ENCODE data around the gene SLC27A4. TPM values are rescaled to one million over a fixed set of nuclear protein-coding genes. Genes with fewer than 3 reads are reported as not detected.
A peak's percentile ranks its signal among the peaks of the same experiment; 100 is the strongest.

SLC27A4 gene
- total and polyA plus RNA-seq, 2 donors (not counting 1 experiment from before 2014, with no cell fraction given) = 10.0 to 12.9 TPM

DNA sequence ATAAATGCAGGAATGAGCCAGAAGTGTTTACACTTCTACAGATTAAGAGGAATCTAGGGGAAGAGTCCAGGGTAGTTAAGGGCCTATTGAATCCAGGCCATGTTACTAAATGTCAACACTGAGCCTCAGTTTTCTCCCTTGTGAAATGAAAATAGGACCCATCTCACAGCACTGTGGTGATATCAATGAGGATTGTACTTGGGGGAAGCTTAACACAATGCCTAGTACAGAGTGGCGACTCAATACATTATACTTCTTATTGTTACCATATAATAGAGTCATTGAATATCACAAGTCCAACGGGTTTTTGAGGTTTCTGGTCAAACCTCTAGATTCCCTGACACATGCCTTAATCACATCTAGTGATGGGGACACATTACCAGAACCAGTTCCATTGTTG is 22.7 kb upstream of the SLC27A4 start:
- H3K36me3 ChIP-seq (replicated peaks in 1 of 2; ENCODE audit: control extremely low read depth in 1 of 2, control insufficient read depth in 1 of 2, extremely low read depth in 1 of 2, insufficient read depth in 2 of 2, low read length in 1 of 2) = peaks cover 0 to 40% of the 10 kb centered on the region in 2 experiments
- no peaks in the 10 kb centered on the region for H3K9me3 ChIP-seq (ENCODE audit: control extremely low read depth in 1 of 3, control insufficient read depth in 2 of 3, insufficient read depth in 1 of 3, low read length in 2 of 3)
- ATAC-seq (ENCODE audit: low read depth) (no peak), DNase-seq (no peak)
- no peaks in the 10 kb centered on the region for H4K20me1 ChIP-seq (ENCODE audit: control insufficient read depth, insufficient read depth, low read length, poor library complexity, severe bottlenecking)
- no peak overlapping the region for H3K4me2 ChIP-seq (replicated peaks; ENCODE audit: low read depth, low read length, poor library complexity, severe bottlenecking)
- no peak for TF ChIP-seq EZH2 (IDR thresholded peaks at IDR 0.05; ENCODE audit: borderline replicate concordance, insufficient read depth, low read depth, low read length, poor library complexity, severe bottlenecking)
- no peak for TF ChIP-seq CTCF (IDR thresholded peaks at IDR 0.05)
- intact Hi-C loops (cut with micrococcal nuclease) = no loop called here
- peaks cover 7 to 10% of the 10 kb centered on the region in 2 donors for H3K4me1 ChIP-seq (ENCODE audit: control insufficient read depth in 2 of 2, insufficient read depth in 2 of 2, low read length in 2 of 2)
- no peak overlapping the region for H3K27ac ChIP-seq (ENCODE audit: low read length in 2 of 2)
- Mint-ChIP-seq H3K27me3 (no peaks in the 10 kb centered on the region), H3K4me3 (no peak overlapping the region), H3K9me3 (ENCODE audit: insufficient read depth) (no peaks in the 10 kb centered on the region), H3K27ac (no peak overlapping the region), H3K4me1 (peaks cover 10% of the 10 kb centered on the region)
- CTCF ChIA-PET = no interaction called here
- H3K27me3 ChIP-seq (replicated peaks in 1 of 4; ENCODE audit: control extremely low read depth in 1 of 4, control insufficient read depth in 3 of 4, insufficient read depth in 4 of 4, low read length in 3 of 4) = no peaks in the 10 kb centered on the region
- H3K79me2 ChIP-seq (ENCODE audit: control insufficient read depth, insufficient read depth, low read length) = peaks cover 3% of the 10 kb centered on the region
- H3K9ac ChIP-seq (ENCODE audit: low read length) = no peak overlapping the region
- POLR2A ChIA-PET = no interaction called here
- no peak overlapping the region for H2AFZ ChIP-seq (ENCODE audit: insufficient read depth, low read depth, low read length, poor library complexity, severe bottlenecking)
- no CpG with 5 or more reads among the region's 2 CpGs for WGBS (ENCODE audit: insufficient coverage)
- H3K4me3 ChIP-seq (ENCODE audit: control extremely low read depth in 1 of 5, extremely low read depth in 1 of 5, insufficient read depth in 1 of 5, low read depth in 2 of 5, low read length in 4 of 5) = no peak overlapping the region

- Mint-ChIP-seq H3K27ac (peak overlapping the region; percentile 15), H3K4me1 (peaks cover 31% of the 10 kb centered on the region), H3K4me3 (peak overlapping the region; percentile 97), H3K27me3 (no peaks in the 10 kb centered on the region), H3K9me3 (ENCODE audit: insufficient read depth) (no peaks in the 10 kb centered on the region)
- H3K36me3 ChIP-seq (replicated peaks in 1 of 2; ENCODE audit: control extremely low read depth in 1 of 2, control insufficient read depth in 1 of 2, extremely low read depth in 1 of 2, insufficient read depth in 2 of 2, low read length in 1 of 2) = peaks cover 0 to 28% of the 10 kb centered on the region in 2 experiments
- H3K9me3 ChIP-seq (ENCODE audit: control extremely low read depth in 1 of 3, control insufficient read depth in 2 of 3, insufficient read depth in 1 of 3, low read length in 2 of 3) = no peaks in the 10 kb centered on the region
- no peaks in the 10 kb centered on the region for H4K20me1 ChIP-seq (ENCODE audit: control insufficient read depth, insufficient read depth, low read length, poor library complexity, severe bottlenecking)
- no peak overlapping the region for H2AFZ ChIP-seq (ENCODE audit: insufficient read depth, low read depth, low read length, poor library complexity, severe bottlenecking)
- no peaks in the 10 kb centered on the region for H3K27me3 ChIP-seq (replicated peaks in 1 of 4; ENCODE audit: control extremely low read depth in 1 of 4, control insufficient read depth in 3 of 4, insufficient read depth in 4 of 4, low read length in 3 of 4)
- no peak for ATAC-seq (ENCODE audit: low read depth)
- ChIA-PET CTCF (interaction anchor here (1.6 kb wide), 1 partner anchor 20 kb away, joined by 8 read pairs; no protein-coding TSS in a partner anchor), POLR2A (interaction anchor here (0.6 to 1.8 kb wide), 2 partner anchors 46 to 178 kb away, joined by 3 to 4 read pairs; partner anchors contain the start of genes GOLGA2 and SWI5)
- H3K4me1 ChIP-seq (ENCODE audit: control insufficient read depth in 2 of 2, insufficient read depth in 2 of 2, low read length in 2 of 2) = peaks cover 17 to 22% of the 10 kb centered on the region in 2 donors
- TF ChIP-seq CTCF (IDR thresholded peaks at IDR 0.05) (no peak), EZH2 (IDR thresholded peaks at IDR 0.05; ENCODE audit: borderline replicate concordance, insufficient read depth, low read depth, low read length, poor library complexity, severe bottlenecking) (no peak)
- no peak for DNase-seq
- H3K27ac ChIP-seq (ENCODE audit: low read length in 2 of 2) = no peak overlapping the region
- intact Hi-C loops (cut with micrococcal nuclease) = loop anchor here (5.0 kb wide), 2 partner anchors 129 to 231 kb away; partner anchors contain the start of genes CIZ1 and SPTAN1
- H3K4me3 ChIP-seq (ENCODE audit: control extremely low read depth in 1 of 5, extremely low read depth in 1 of 5, insufficient read depth in 1 of 5, low read depth in 2 of 5, low read length in 4 of 5) = no peak overlapping the region
- no CpG with 5 or more reads among the region's 7 CpGs for WGBS (ENCODE audit: insufficient coverage)
- peaks cover 33% of the 10 kb centered on the region for H3K79me2 ChIP-seq (ENCODE audit: control insufficient read depth, insufficient read depth, low read length)
- H3K4me2 ChIP-seq (replicated peaks; ENCODE audit: low read depth, low read length, poor library complexity, severe bottlenecking) = peak overlapping the region; percentile 95
- H3K9ac ChIP-seq (ENCODE audit: low read length) = no peak overlapping the region
Measured at GRCh38 chr9:128321343-128321742, 19.0 kb upstream of the SLC27A4 start.
